Esophagus muscularis mucosa (tissue), 4 donors: ENCODE measurements around the gene SHB. TPM values are rescaled to one million over a fixed set of nuclear protein-coding genes. Genes with fewer than 3 reads are reported as not detected.

Experiments used
- DNase-seq: peaks from one replicate; pipeline ENCODE4 v3.0.0-alpha.2; 2017; ENCODE audit errors: extremely low spot score
- H3K27ac ChIP-seq, 4 donors: fragments of 200-600 bp; sonication (generic); replicated peaks in 1 of 4; 1 replicate in 3 of 4; 2 replicates in 1 of 4; pipeline ENCODE4 v1.5.1; 2016 to 2019; ENCODE audit warnings: mild to moderate bottlenecking in 1 of 4
- H3K27me3 ChIP-seq, 4 donors: fragments of 200-600 bp; sonication (generic); one replicate each; pipeline versions ENCODE4 v1.5.1 to v1.6.0; 2016 to 2019
- H3K36me3 ChIP-seq, 4 donors: fragments of 200-600 bp; sonication (generic); one replicate each; pipeline ENCODE4 v1.5.1; 2016 to 2019
- H3K4me1 ChIP-seq, 4 donors: fragments of 200-600 bp; sonication (generic); one replicate each; pipeline ENCODE4 v1.5.1; 2016 to 2019
- H3K4me3 ChIP-seq, 4 donors: fragments of 200-600 bp; sonication (generic); 1 replicate in 2 of 4; 2 replicates in 2 of 4; pipeline ENCODE4 v1.5.1; 2016 to 2019; ENCODE audit warnings: mild to moderate bottlenecking in 4 of 4, moderate library complexity in 1 of 4
- H3K9me3 ChIP-seq, 4 donors: fragments of 200-600 bp; sonication (generic); 1 replicate in 3 of 4; 2 replicates in 1 of 4; pipeline ENCODE4 v1.5.1; 2016 to 2019
- EP300 ChIP-seq: sonication (generic); formaldehyde crosslinking; IDR thresholded peaks from one replicate; pipeline ENCODE4 v1.6.1; 2017; ENCODE audit warnings: antibody characterized with exemption
- POLR2A ChIP-seq: fragments of 450-650 bp; IDR thresholded peaks from one replicate; pipeline ENCODE4 v1.6.1; 2017; ENCODE audit warnings: antibody characterized with exemption, moderate library complexity, mild to moderate bottlenecking, low read depth
- POLR2AphosphoS5 ChIP-seq, 2 donors: sonication (generic); formaldehyde crosslinking; IDR thresholded peaks; one replicate each; pipeline ENCODE4 v1.6.1; 2017; ENCODE audit warnings: antibody characterized with exemption in 2 of 2
- WGBS: methylation state at CpG from one replicate; pipeline ENCODE4 v1.1.5; 2018; 5-methylcytosine and 5-hydroxymethylcytosine counted together
- intact Hi-C: fragments of 100-400 bp; cut with DNase I; formaldehyde crosslinking; loops from one replicate; pipeline ENCODE4 v1.15.1; 2023
- total RNA-seq, 4 donors: library from RNA; depleted of rRNA; stranded (reverse); fragments of >200 nt; gene quantifications; one replicate each; pipeline versions ENCODE4 v1.1.0 to v1.2.1, GENCODE V29; 2016
- TF ChIP-seq, protein P1 (sequence below), 3 experiments: fragments of 200-600 bp in 2 of 3; fragments of 450-650 bp in 1 of 3; sonication (generic) in 2 of 3; IDR thresholded peaks; one replicate each; pipeline ENCODE4 v1.5.1; 2017 to 2019; ENCODE audit warnings: antibody characterized with exemption in 3 of 3, mild to moderate bottlenecking in 2 of 3, moderate library complexity in 1 of 3

Gene SHB
- total RNA-seq, 4 donors from 2014 or later: 16.6 to 21.2 (median 21.0) TPM

DNA sequence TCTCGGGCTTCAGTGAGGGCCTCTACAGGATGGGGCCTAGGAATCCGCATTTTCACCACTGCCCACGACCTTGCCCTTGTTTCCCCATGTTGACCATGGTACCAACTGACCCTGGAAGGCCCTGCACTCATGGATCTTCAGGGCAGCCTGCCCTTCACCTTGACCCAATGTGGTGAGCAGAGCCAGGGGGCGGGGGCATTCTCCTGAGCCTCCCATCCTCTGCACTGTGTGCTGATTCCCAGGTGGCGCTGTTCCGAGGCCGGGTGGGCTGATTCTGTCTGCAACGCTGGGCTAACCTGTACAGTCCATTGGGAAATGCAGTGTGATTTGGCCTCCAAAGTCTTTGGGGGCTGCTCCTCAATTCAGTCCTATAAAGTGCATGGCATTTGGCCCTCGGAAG, 68.7 kb downstream of the SHB start:
- no peak for DNase-seq
- TF ChIP-seq EP300 (no peak), POLR2AphosphoS5 (IDR thresholded peaks at IDR 0.05) (no peak), POLR2A (no peak)
- TF ChIP-seq, protein P1, sequence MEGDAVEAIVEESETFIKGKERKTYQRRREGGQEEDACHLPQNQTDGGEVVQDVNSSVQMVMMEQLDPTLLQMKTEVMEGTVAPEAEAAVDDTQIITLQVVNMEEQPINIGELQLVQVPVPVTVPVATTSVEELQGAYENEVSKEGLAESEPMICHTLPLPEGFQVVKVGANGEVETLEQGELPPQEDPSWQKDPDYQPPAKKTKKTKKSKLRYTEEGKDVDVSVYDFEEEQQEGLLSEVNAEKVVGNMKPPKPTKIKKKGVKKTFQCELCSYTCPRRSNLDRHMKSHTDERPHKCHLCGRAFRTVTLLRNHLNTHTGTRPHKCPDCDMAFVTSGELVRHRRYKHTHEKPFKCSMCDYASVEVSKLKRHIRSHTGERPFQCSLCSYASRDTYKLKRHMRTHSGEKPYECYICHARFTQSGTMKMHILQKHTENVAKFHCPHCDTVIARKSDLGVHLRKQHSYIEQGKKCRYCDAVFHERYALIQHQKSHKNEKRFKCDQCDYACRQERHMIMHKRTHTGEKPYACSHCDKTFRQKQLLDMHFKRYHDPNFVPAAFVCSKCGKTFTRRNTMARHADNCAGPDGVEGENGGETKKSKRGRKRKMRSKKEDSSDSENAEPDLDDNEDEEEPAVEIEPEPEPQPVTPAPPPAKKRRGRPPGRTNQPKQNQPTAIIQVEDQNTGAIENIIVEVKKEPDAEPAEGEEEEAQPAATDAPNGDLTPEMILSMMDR (IDR thresholded peaks at IDR 0.05): no peak
- Histone ChIP-seq H3K36me3 (peaks cover 0 to 3% (median 0%) of the 10 kb centered on the region in 4 donors), H3K4me3 (no peak overlapping the region), H3K9me3 (no peaks in the 10 kb centered on the region), H3K27me3 (no peaks in the 10 kb centered on the region), H3K27ac (no peak overlapping the region), H3K4me1 (peaks cover 30 to 63% (median 53%) of the 10 kb centered on the region in 4 donors)
- WGBS: 94% methylated on average over 3 of the region's 9 CpGs
- intact Hi-C loops: no loop called here

DNA sequence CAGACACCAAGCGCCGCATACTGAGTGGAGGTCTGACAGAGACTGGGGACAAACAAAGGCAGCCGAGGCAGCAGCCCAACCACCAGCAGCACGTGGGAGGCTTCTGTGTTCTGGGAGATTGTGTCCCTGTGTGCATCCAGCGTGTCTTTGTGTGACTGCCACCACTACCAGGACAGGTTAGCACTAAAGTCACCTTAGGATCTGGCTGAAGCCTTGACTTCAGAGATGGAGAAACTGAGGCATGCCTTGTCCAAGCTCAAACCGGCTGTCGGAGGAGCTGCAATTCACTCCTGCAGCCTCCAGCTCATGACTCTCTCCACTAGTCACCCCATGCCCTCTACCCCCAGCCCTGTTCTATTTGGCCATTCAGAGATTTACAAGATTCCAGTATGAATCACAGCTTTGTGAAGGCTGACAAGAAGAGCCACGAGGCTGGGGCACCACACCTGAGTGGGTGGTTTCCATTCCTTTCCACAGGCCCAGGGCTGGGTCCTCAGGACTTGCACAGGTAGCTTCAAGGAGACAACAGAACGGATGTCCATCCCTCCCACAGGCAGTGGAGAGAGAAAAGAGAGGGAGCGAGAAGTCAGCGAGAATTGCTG, 69.3 kb downstream of the SHB start:
- no peak overlapping the region for H3K27ac ChIP-seq
- peaks cover 36 to 65% (median 58%) of the 10 kb centered on the region in 4 donors for H3K4me1 ChIP-seq
- no peak for DNase-seq
- intact Hi-C loops: loop anchor here (10.0 kb wide), 1 partner anchor 75 kb away; no protein-coding TSS in a partner anchor
- no peak overlapping the region for H3K4me3 ChIP-seq
- H3K36me3 ChIP-seq: peaks cover 0 to 3% (median 0%) of the 10 kb centered on the region in 4 donors
- H3K27me3 ChIP-seq: no peaks in the 10 kb centered on the region
- 91% methylated on average over 6 of the region's 11 CpGs for WGBS
- no peaks in the 10 kb centered on the region for H3K9me3 ChIP-seq
- no peak for TF ChIP-seq POLR2A
- TF ChIP-seq POLR2AphosphoS5 (IDR thresholded peaks at IDR 0.05): no peak
- TF ChIP-seq, protein P1 (IDR thresholded peaks at IDR 0.05): no peak
- TF ChIP-seq EP300: no peak

DNA sequence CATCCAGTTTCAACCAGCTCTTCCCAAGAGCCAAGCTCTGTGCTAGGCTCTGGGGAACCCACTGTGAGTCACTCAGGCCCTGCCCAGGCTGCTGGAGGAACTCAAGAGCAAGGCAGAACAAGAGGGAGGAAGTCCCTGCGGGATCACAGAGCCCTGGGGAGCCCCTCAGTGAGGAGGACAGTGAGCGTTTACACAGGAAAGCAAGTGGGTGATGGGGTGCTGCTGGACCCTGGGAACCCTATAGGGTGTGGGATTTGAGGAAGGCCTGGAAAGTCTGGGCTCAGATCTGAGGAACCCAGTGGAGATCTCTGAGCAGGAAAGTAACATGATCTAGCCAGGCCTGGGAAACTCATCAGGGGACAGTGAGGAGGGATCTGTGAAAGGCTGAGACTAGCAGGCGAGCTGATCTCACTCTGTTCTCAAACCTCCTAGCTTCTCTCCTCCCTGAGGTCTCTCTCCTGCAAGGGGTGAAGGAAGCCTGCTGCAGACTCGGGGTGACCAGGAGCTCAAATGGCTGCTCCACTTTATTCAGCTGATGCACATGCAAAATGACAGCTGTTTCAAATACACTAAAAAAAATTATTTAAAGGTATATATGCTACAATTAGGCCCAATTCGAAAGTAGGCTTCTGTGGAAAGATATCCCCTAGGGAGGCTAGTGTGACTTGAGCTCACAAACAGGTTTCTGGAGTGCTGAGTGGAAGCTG, 70.0 kb downstream of the SHB start:
- TF ChIP-seq EP300 (no peak), POLR2AphosphoS5 (IDR thresholded peaks at IDR 0.05) (no peak), POLR2A (no peak)
- TF ChIP-seq, protein P1 (IDR thresholded peaks at IDR 0.05): no peak
- peaks cover 0 to 3% (median 0%) of the 10 kb centered on the region in 4 donors for H3K36me3 ChIP-seq
- no peak overlapping the region for H3K4me3 ChIP-seq
- no peak for DNase-seq
- no peaks in the 10 kb centered on the region for H3K27me3 ChIP-seq
- H3K9me3 ChIP-seq: no peaks in the 10 kb centered on the region
- WGBS: 76% methylated on average over 5 of the region's 5 CpGs
- intact Hi-C loops: loop anchor here (10.0 kb wide), 1 partner anchor 74 kb away; no protein-coding TSS in a partner anchor
- H3K4me1 ChIP-seq: peaks cover 43 to 65% (median 63%) of the 10 kb centered on the region in 4 donors
- peak overlapping the region in 2 of 4 donors; percentile 44 to 50 for H3K27ac ChIP-seq

DNA sequence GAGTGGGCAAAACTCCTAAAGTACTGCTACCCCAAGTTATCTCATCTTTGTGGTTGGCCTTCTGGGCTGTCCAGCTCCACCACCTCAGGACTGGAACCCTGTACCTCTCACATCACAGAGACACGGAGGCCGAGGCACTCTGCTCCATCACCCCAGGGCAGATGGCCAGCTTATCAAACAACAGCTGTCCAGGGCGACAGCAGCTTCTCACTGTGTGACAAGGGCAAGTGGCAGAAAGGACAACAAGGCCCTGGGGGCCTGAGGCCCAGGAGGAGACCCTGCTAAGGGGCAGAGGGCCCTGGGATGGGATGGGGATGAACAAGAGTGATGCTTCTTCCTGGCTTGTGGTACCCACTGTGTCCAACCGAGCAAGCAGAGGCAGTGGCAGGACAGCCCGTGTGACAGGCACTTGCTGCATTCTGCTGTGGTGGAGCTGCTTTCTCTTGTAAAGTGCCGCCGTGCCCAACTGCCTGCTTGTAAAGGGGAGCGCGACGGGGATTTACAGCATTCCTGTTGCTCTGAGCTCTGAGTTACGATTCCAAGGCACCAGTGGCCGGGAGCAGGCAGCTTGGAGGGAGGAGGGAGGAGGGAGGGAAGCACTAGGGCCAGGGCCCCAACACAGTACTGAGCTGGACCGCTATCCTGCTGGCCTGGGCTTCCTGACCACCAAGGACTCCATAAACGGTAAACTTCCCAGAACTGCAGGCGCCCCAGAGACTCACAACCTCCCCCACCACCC, 71.2 kb downstream of the SHB start:
- WGBS: 47% methylated on average over 10 of the region's 15 CpGs

More for the DNA sequence above, 71.2 kb downstream of the SHB start:
- Histone ChIP-seq H3K9me3 (no peaks in the 10 kb centered on the region), H3K36me3 (peaks cover 0 to 3% (median 0%) of the 10 kb centered on the region in 4 donors), H3K4me3 (no peak overlapping the region), H3K27ac (peak overlapping the region in 3 of 4 donors; percentile 14 to 57 (median 44)), H3K27me3 (no peaks in the 10 kb centered on the region), H3K4me1 (peaks cover 53 to 67% (median 63%) of the 10 kb centered on the region in 4 donors)
- TF ChIP-seq POLR2AphosphoS5 (IDR thresholded peaks at IDR 0.05) (no peak), POLR2A (no peak), EP300 (no peak)
- TF ChIP-seq, protein P1 (IDR thresholded peaks at IDR 0.05): no peak
- intact Hi-C loops: loop anchor here (10.0 kb wide), 1 partner anchor 73 kb away; no protein-coding TSS in a partner anchor
- no peak for DNase-seq
